DOHH2 (cell line): ENCODE data around the gene SLC12A4.
"Not testable (repeated sequence)": the region's sequence is repeated elsewhere in the genome, so short reads cannot be mapped to it uniquely, and the experiment has no call there.

Experiments
- EZH2phosphoT487 ChIP-seq: fragments of 200-600 bp; sonication (generic); IDR thresholded peaks from 2 replicates; pipeline ENCODE4 v1.6.1; 2017; ENCODE audit warnings: borderline replicate concordance, mild to moderate bottlenecking, antibody characterized with exemption, low read length, moderate library complexity, mixed read lengths
- TF ChIP-seq, protein P1 (sequence below): fragments of 200-600 bp; sonication (generic); IDR thresholded peaks from one replicate; pipeline ENCODE4 v1.5.1; 2014; ENCODE audit warnings: antibody characterized with exemption, mild to moderate bottlenecking, low read depth, low read length; ENCODE audit not compliant: poor library complexity, severe bottlenecking

DNA sequence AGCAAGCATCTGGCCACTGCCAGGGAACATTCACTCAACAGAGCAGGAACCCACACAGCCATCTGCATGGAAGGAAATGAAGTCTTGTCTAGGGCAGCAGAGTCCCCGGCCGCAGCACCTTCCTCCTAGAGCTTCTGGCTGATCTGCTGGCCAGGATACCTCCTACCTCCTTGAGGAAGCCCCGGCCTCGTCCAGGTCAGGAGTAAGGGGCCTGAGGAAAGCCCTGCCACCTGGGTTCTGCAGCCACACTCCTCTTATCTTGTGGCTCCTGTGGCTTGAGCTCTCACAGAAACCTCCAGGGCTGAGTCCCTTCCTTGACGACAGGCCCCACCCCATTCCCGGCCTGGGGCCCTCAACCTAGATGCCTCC lies 25.6 kb upstream of the SLC12A4 start:
- TF ChIP-seq, protein P1, sequence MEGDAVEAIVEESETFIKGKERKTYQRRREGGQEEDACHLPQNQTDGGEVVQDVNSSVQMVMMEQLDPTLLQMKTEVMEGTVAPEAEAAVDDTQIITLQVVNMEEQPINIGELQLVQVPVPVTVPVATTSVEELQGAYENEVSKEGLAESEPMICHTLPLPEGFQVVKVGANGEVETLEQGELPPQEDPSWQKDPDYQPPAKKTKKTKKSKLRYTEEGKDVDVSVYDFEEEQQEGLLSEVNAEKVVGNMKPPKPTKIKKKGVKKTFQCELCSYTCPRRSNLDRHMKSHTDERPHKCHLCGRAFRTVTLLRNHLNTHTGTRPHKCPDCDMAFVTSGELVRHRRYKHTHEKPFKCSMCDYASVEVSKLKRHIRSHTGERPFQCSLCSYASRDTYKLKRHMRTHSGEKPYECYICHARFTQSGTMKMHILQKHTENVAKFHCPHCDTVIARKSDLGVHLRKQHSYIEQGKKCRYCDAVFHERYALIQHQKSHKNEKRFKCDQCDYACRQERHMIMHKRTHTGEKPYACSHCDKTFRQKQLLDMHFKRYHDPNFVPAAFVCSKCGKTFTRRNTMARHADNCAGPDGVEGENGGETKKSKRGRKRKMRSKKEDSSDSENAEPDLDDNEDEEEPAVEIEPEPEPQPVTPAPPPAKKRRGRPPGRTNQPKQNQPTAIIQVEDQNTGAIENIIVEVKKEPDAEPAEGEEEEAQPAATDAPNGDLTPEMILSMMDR = not testable (repeated sequence)
- TF ChIP-seq EZH2phosphoT487 = not testable (repeated sequence)
